GM12801 (cell line): ENCODE data around the gene EPHA4.

ENCODE experiments used
- TF ChIP-seq, protein P1 (sequence below): IDR thresholded peaks from one replicate; pipeline ENCODE4 v1.5.1; 2011; ENCODE audit warnings: control low read depth; ENCODE audit not compliant: insufficient read length; ENCODE audit errors: extremely low read depth

The EPHA4 gene

DNA sequence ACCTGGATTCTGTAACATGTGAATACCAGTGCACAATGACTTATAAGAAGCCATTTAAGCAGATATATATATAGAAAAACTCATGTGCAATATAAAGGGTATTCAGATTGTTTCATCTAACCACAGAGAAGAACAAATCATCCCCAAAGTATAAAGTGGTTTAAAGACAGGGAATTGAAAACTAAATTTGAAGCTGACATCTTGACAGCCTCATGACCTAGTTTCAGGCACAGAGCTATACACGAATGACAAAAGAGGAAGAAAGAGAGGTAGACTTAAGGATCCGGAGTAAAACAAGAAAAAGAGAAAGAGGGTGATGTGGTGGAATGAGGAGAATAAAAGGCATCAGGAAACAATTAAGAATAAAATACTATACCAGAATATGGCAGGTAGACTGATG, 194.5 kb downstream of the EPHA4 start:
- TF ChIP-seq, protein P1, sequence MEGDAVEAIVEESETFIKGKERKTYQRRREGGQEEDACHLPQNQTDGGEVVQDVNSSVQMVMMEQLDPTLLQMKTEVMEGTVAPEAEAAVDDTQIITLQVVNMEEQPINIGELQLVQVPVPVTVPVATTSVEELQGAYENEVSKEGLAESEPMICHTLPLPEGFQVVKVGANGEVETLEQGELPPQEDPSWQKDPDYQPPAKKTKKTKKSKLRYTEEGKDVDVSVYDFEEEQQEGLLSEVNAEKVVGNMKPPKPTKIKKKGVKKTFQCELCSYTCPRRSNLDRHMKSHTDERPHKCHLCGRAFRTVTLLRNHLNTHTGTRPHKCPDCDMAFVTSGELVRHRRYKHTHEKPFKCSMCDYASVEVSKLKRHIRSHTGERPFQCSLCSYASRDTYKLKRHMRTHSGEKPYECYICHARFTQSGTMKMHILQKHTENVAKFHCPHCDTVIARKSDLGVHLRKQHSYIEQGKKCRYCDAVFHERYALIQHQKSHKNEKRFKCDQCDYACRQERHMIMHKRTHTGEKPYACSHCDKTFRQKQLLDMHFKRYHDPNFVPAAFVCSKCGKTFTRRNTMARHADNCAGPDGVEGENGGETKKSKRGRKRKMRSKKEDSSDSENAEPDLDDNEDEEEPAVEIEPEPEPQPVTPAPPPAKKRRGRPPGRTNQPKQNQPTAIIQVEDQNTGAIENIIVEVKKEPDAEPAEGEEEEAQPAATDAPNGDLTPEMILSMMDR, result no peak

DNA sequence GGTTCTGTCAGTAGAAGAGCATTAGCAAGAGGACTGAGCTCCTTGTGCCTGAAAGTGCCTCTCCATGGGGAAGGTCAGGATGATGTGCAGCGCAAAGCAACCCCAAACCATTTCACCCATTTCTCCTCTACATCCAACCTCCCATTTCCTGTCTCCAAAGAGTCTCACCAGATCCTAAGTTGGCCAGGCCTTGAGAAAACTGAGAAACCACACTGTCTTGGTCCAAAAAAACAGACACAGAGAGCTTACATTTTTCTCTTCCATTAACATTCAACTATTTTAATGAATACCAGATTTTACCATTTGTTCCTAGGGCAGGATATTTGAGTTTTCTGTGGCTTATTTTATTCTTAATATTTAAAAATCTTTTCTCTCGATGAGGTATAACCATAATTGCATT, 195.0 kb downstream of the EPHA4 start:
- TF ChIP-seq, protein P1, result no peak

DNA sequence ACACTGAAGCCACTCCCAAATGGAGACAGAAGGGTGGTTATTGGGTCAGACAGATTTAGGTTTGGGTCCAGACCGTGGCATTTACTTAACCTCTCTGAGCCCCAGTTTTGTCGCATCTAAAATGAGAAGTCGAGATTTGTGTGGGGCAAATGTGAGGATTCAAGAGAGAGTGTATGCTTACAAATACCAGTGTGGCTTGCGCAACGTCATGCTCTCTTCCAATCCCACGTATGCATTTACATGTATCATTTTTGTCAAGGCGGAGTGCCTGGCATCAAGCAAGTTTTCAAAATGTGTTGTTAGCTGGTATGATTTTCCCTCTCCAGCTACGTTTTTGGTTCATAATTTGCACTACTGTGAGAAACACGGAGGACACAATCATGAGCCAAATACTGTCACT, 197.9 kb downstream of the EPHA4 start:
- TF ChIP-seq, protein P1, result no peak

DNA sequence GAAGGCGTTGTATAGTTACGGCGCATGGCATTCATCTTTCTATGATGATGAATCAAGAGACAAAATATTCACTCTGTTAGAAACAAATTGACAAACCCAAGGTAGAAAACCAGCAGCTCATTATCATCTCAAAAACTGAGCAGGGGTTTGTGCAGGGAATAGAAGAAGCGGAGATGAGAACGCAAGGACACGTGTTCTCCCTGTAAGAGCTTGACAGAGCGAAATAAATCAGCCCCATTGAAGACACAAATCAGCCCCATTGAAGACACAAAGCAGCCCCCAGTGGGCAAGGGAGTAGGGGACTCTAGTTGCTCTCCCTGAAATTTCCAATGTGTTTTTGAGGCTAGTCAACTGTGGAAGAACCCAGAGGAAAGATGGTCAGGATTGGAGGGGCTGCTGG, 199.2 kb downstream of the EPHA4 start:
- TF ChIP-seq, protein P1, result no peak

DNA sequence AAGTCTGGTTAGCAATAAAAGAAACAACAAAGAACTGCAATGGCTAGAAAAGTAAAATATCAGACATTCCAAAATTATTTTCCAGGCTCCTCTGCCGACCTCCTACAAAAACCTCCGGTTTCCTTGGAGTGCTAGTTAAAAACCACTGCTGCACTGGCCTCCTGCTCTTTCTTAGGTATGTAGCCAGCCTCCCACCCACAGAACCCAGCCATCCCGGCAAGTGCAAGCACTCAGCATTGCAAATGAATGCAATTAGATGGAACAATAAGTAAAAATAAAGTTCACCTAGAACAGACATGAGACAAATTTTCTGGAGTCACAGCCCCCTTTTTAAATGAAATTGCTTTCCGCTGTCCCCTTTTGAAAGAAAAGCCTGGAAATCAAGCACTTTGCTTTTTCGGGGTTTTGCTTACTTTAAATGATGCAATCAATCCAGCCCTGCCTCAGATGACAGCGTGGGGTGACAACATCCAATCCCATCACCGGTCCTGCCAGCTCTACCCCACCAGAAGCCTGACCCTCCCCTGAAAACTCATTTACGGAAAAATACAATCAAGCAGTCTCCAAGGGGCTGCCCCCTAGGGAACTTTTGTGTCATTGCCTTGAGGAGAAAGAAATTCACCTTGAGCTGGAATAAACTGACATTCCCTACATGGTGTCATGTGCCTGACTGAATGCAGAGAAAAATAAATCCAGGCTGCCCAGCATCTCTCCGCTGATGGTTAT, 199.8 kb downstream of the EPHA4 start:
- TF ChIP-seq, protein P1, result no peak

DNA sequence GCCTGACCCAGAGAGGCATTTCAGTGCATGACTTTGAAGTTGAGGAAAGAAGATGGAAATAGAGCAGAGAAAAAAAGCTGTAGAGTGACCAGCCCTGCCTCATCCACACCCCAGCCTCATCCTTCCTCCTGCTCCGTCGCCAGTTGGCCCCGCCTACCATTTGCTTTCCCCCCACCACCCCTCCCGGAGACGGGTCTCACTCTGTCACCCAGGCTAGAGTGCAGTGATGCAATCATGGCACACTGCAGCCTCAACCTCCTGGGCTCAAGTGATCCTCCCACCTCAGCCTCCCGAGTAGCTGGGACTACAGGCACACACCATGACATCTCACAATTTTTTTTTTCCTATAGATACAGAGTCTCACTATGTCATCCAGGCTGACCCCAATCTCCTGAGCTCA, 200.8 kb downstream of the EPHA4 start:
- TF ChIP-seq, protein P1, result no peak

DNA sequence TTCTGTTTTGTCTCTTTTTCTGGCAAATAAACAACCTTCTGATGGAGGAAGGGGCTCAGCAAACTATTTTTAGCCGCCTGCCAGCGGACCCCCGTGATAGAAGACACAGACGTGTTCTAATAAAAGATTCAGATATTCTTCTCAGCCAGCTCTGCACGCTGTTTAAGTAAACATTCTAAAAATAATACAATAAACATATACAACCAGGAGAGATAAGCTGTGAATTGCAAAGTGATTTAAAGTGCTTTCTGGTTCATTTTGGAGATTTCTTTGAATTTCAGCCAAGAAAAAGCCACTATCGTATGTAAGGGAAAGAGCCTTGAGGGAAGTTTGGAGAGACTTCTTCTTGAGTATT, 201.3 kb downstream of the EPHA4 start:
- TF ChIP-seq, protein P1, result no peak
